Measurements from ENCODE around the gene PRRT1.

The PRRT1 gene

DNA sequence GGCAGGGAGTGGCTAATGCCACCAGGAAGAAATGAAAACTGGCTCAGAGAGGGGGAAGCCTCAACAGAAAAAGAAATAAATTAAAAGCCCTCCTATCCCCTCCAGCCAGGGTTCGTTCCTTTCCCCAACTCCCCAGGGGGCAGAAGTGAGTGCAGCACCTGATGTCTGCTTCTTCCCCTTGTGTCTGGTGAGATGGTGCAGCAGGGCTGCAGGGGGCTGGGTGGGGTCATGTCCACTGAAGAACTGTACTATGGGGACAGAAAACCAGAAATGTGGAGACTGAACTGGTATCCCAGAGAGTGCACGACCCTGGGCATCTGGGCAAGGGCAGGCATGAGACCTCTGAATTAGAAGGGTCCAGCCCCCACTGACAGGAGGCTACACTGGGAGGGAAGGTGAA is 16.6 kb upstream of the PRRT1 start:
- Histone ChIP-seq H3K9ac (ENCODE audit: low read depth, low read length, poor library complexity, severe bottlenecking) (no peak overlapping the region), H4K20me1 (ENCODE audit: insufficient read depth, low read length, poor library complexity, severe bottlenecking) (no peaks in the 10 kb centered on the region), H3K9me3 (ENCODE audit: insufficient read depth, low read depth, low read length) (no peaks in the 10 kb centered on the region), H3K4me3 (ENCODE audit: low read length, poor library complexity, severe bottlenecking) (no peak overlapping the region), H3K4me2 (ENCODE audit: low read depth, low read length, poor library complexity, severe bottlenecking) (no peak overlapping the region), H3K9me2 (replicated peaks; ENCODE audit: low read depth, low read length) (no peaks in the 10 kb centered on the region), H3K36me3 (ENCODE audit: insufficient read depth, low read length) (peaks cover 17% of the 10 kb centered on the region; the same call in 1 of the 2 replicates), H3K79me2 (ENCODE audit: insufficient read depth, low read length) (peaks cover under 1% of the 10 kb centered on the region; the same call in 1 of the 2 replicates), H2AFZ (ENCODE audit: low read length) (no peak overlapping the region), H3K27me3 (ENCODE audit: insufficient read depth, low read length, poor library complexity, severe bottlenecking) (no peaks in the 10 kb centered on the region), H3F3A (ENCODE audit: low read depth) (no peaks in the 10 kb centered on the region), H3K4me1 (ENCODE audit: insufficient read depth, low read length, poor library complexity, severe bottlenecking) (peaks cover 7% of the 10 kb centered on the region)
- no peak for TF ChIP-seq EZH2phosphoT487 (IDR thresholded peaks at IDR 0.05; ENCODE audit: borderline replicate concordance)
- TF ChIP-seq, protein P1, sequence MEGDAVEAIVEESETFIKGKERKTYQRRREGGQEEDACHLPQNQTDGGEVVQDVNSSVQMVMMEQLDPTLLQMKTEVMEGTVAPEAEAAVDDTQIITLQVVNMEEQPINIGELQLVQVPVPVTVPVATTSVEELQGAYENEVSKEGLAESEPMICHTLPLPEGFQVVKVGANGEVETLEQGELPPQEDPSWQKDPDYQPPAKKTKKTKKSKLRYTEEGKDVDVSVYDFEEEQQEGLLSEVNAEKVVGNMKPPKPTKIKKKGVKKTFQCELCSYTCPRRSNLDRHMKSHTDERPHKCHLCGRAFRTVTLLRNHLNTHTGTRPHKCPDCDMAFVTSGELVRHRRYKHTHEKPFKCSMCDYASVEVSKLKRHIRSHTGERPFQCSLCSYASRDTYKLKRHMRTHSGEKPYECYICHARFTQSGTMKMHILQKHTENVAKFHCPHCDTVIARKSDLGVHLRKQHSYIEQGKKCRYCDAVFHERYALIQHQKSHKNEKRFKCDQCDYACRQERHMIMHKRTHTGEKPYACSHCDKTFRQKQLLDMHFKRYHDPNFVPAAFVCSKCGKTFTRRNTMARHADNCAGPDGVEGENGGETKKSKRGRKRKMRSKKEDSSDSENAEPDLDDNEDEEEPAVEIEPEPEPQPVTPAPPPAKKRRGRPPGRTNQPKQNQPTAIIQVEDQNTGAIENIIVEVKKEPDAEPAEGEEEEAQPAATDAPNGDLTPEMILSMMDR (conservative IDR thresholded peaks at IDR 0.05; ENCODE audit: low read length), result no peak

DNA sequence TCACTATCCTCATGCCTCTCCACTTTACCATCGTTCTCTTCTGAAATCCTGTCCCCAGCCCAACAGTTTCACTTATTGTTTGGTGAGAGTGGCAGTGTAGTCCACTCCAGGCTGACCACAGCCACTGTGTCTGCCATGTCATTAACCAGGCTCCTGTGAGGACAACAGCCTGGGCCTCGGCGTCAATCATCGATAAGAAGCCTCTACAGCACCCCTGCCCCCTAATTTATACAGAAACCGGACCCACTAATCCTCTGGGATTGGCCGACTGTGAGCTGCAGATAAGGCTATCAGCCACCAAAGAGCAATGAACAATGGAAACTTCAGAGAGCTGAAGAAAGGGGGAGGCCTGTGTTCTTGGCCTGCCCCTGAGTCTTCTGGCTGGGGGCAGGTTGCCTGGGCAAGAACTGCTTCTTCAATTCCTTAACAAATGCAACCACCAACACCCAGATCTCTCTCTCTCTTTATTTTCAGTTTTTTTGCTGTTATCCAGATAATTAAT is 16.1 kb upstream of the PRRT1 start:
- no peaks in the 10 kb centered on the region for H3F3A ChIP-seq (ENCODE audit: low read depth)
- no peak overlapping the region for H3K9ac ChIP-seq (ENCODE audit: low read depth, low read length, poor library complexity, severe bottlenecking)
- no peak overlapping the region for H2AFZ ChIP-seq (ENCODE audit: low read length)
- no peak overlapping the region for H3K4me2 ChIP-seq (ENCODE audit: low read depth, low read length, poor library complexity, severe bottlenecking)
- peaks cover 1% of the 10 kb centered on the region for H3K4me1 ChIP-seq (ENCODE audit: insufficient read depth, low read length, poor library complexity, severe bottlenecking)
- no peaks in the 10 kb centered on the region for H3K9me3 ChIP-seq (ENCODE audit: insufficient read depth, low read depth, low read length)
- H3K79me2 ChIP-seq (ENCODE audit: insufficient read depth, low read length), result no peaks in the 10 kb centered on the region
- no peaks in the 10 kb centered on the region for H3K9me2 ChIP-seq (replicated peaks; ENCODE audit: low read depth, low read length)
- H3K4me3 ChIP-seq (ENCODE audit: low read length, poor library complexity, severe bottlenecking), result no peak overlapping the region
- no peaks in the 10 kb centered on the region for H3K27me3 ChIP-seq (ENCODE audit: insufficient read depth, low read length, poor library complexity, severe bottlenecking)
- H3K36me3 ChIP-seq (ENCODE audit: insufficient read depth, low read length), result peaks cover 17% of the 10 kb centered on the region; the same call in 1 of the 2 replicates
- TF ChIP-seq, protein P1 (conservative IDR thresholded peaks at IDR 0.05; ENCODE audit: low read length), result no peak
- no peak for TF ChIP-seq EZH2phosphoT487 (IDR thresholded peaks at IDR 0.05; ENCODE audit: borderline replicate concordance)
- no peaks in the 10 kb centered on the region for H4K20me1 ChIP-seq (ENCODE audit: insufficient read depth, low read length, poor library complexity, severe bottlenecking)

DNA sequence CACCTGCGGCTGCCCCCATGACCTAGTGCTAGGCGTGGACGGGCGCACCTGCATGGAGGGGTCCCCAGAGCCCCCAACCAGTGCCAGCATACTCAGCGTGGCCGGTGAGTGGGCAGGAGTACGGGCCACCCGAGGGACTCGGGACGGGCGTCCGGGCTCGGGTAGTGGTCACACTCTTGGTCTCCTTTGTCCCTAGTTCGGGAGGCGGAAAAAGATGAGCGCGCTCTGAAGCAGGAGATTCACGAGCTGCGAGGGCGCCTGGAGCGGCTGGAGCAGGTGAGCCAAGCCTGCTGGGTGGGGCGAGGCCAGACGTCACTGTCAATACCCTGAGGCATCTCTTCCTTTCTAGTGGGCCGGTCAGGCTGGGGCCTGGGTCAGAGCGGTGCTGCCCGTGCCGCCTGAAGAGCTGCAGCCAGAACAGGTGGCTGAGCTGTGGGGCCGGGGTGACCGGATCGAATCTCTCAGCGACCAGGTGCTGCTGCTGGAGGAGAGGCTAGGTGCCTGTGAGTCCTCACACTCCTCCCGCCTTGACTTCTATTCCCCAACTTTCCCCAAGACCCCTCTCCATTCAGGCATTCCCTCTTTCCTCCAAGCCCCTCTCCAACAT is 15.5 kb upstream of the PRRT1 start:
- H3K9ac ChIP-seq (ENCODE audit: low read depth, low read length, poor library complexity, severe bottlenecking), result no peak overlapping the region
- TF ChIP-seq, protein P1 (conservative IDR thresholded peaks at IDR 0.05; ENCODE audit: low read length), result no peak
- TF ChIP-seq EZH2phosphoT487 (IDR thresholded peaks at IDR 0.05; ENCODE audit: borderline replicate concordance), result no peak
- H3K27me3 ChIP-seq (ENCODE audit: insufficient read depth, low read length, poor library complexity, severe bottlenecking), result no peaks in the 10 kb centered on the region
- no peaks in the 10 kb centered on the region for H3F3A ChIP-seq (ENCODE audit: low read depth)
- H3K79me2 ChIP-seq (ENCODE audit: insufficient read depth, low read length), result no peaks in the 10 kb centered on the region
- H3K4me1 ChIP-seq (ENCODE audit: insufficient read depth, low read length, poor library complexity, severe bottlenecking), result no peaks in the 10 kb centered on the region
- H3K9me2 ChIP-seq (replicated peaks; ENCODE audit: low read depth, low read length), result no peaks in the 10 kb centered on the region
- H3K9me3 ChIP-seq (ENCODE audit: insufficient read depth, low read depth, low read length), result no peaks in the 10 kb centered on the region
- H4K20me1 ChIP-seq (ENCODE audit: insufficient read depth, low read length, poor library complexity, severe bottlenecking), result no peaks in the 10 kb centered on the region
- H3K36me3 ChIP-seq (ENCODE audit: insufficient read depth, low read length), result peaks cover 17% of the 10 kb centered on the region; the same call in 1 of the 2 replicates
- H3K4me3 ChIP-seq (ENCODE audit: low read length, poor library complexity, severe bottlenecking), result no peak overlapping the region
- no peak overlapping the region for H3K4me2 ChIP-seq (ENCODE audit: low read depth, low read length, poor library complexity, severe bottlenecking)
- no peak overlapping the region for H2AFZ ChIP-seq (ENCODE audit: low read length)
